Limb (tissue), 2 donors: ENCODE measurements around the gene SEL1L.
"Not testable (repeated sequence)": the region's sequence is repeated elsewhere in the genome, so short reads cannot be mapped to it uniquely, and the experiment has no call there.

Experiments
- DNase-seq, 2 donors: peaks; one replicate each; pipeline ENCODE4 v3.0.0-alpha.2; 2016; ENCODE audit errors: extremely low spot score in 2 of 2

Gene SEL1L

GRCh38 chr14:81529391-81529790 is 4.3 kb downstream of the SEL1L start:
- DNase-seq, result no peak

GRCh38 chr14:81525129-81525528 is 8.5 kb downstream of the SEL1L start:
- DNase-seq, result no peak

- no peak for DNase-seq
Measured at GRCh38 chr14:81523616-81524015, 10.0 kb downstream of the SEL1L start.

- DNase-seq, result no peak
Measured at GRCh38 chr14:81523016-81523415, 10.6 kb downstream of the SEL1L start.

- DNase-seq, result no peak
Measured at GRCh38 chr14:81521356-81521755, 12.3 kb downstream of the SEL1L start.

- no peak for DNase-seq
Measured at GRCh38 chr14:81519200-81520011, 14.2 kb downstream of the SEL1L start.

GRCh38 chr14:81517798-81518398 is 15.8 kb downstream of the SEL1L start:
- no peak for DNase-seq

GRCh38 chr14:81516986-81517797 is 16.5 kb downstream of the SEL1L start:
- DNase-seq, result no peak

GRCh38 chr14:81515927-81516326 is 17.7 kb downstream of the SEL1L start:
- not testable (repeated sequence) for DNase-seq

- not testable (repeated sequence) for DNase-seq
Measured at GRCh38 chr14:81512826-81513225, 20.8 kb downstream of the SEL1L start.

- DNase-seq, result no peak
Measured at GRCh38 chr14:81511111-81511904, 22.3 kb downstream of the SEL1L start.

GRCh38 chr14:81509838-81510452 is 23.7 kb downstream of the SEL1L start:
- no peak for DNase-seq

- DNase-seq, result no peak
Measured at GRCh38 chr14:81509321-81509720, 24.3 kb downstream of the SEL1L start.

- DNase-seq, result no peak
Measured at GRCh38 chr14:81506487-81506886, 27.2 kb downstream of the SEL1L start.

GRCh38 chr14:81504864-81505263 is 28.8 kb downstream of the SEL1L start:
- no peak for DNase-seq

GRCh38 chr14:81485781-81486180 is 47.9 kb downstream of the SEL1L start:
- DNase-seq, result no peak

- no peak for DNase-seq
Measured at GRCh38 chr14:81485372-81485771, 48.3 kb downstream of the SEL1L start.

GRCh38 chr14:81484120-81484519 is 49.5 kb downstream of the SEL1L start:
- no peak for DNase-seq

GRCh38 chr14:81480741-81481140 is 52.9 kb downstream of the SEL1L start:
- DNase-seq, result no peak

GRCh38 chr14:81478446-81478845 is 55.2 kb downstream of the SEL1L start:
- DNase-seq, result no peak

- DNase-seq, result no peak
Measured at GRCh38 chr14:81476816-81477215, 56.8 kb downstream of the SEL1L start.
